Hematopoietic multipotent progenitor cell treated with erythropoietin and hydrocortisone succinate and interleukin-3 and kit ligand, for 15 days (in vitro differentiated cells): Measurements from ENCODE around the gene TMEM72.
"Not testable (repeated sequence)": the region's sequence is repeated elsewhere in the genome, so short reads cannot be mapped to it uniquely, and the experiment has no call there.

Source experiments
- DNase-seq: peaks from one replicate; pipeline ENCODE4 v3.0.0-alpha.2; 2015; ENCODE audit warnings: low spot score

The TMEM72 gene

GRCh38 chr10:44911081-44911540 is at the start of gene TMEM72:
TSS of gene TMEM72 (plus strand) at chr10:44911337. CDS start at chr10:44911513, 176 bp downstream.
- no peak for DNase-seq

- DNase-seq, result no peak
Observed at GRCh38 chr10:44862006-44862751, 49.0 kb upstream of the TMEM72 start.

GRCh38 chr10:44862924-44863323 is 48.2 kb upstream of the TMEM72 start:
- no peak for DNase-seq

GRCh38 chr10:44863344-44864047 is 47.6 kb upstream of the TMEM72 start:
- no peak for DNase-seq

- DNase-seq, result no peak
Observed at GRCh38 chr10:44864051-44864450, 47.1 kb upstream of the TMEM72 start.

- peak; percentile 60 for DNase-seq
Observed at GRCh38 chr10:44864637-44865288, 46.4 kb upstream of the TMEM72 start.

- DNase-seq, result no peak
Observed at GRCh38 chr10:44865289-44865671, 45.9 kb upstream of the TMEM72 start.

- not testable (repeated sequence) for DNase-seq
Observed at GRCh38 chr10:44866367-44866766, 44.8 kb upstream of the TMEM72 start.

GRCh38 chr10:44870031-44870430 is 41.1 kb upstream of the TMEM72 start:
- no peak for DNase-seq

- DNase-seq, result no peak
Observed at GRCh38 chr10:44873160-44873559, 38.0 kb upstream of the TMEM72 start.

GRCh38 chr10:44874166-44874565 is 37.0 kb upstream of the TMEM72 start:
- no peak for DNase-seq

GRCh38 chr10:44878706-44879530 is 32.2 kb upstream of the TMEM72 start:
- peak; percentile 10 for DNase-seq

GRCh38 chr10:44879531-44879899 is 31.6 kb upstream of the TMEM72 start:
- DNase-seq, result no peak

GRCh38 chr10:44880090-44880715 is 30.9 kb upstream of the TMEM72 start:
- DNase-seq, result no peak

- no peak for DNase-seq
Observed at GRCh38 chr10:44881649-44882048, 29.5 kb upstream of the TMEM72 start.

GRCh38 chr10:44882166-44882720 is 28.9 kb upstream of the TMEM72 start:
- DNase-seq, result no peak

- no peak for DNase-seq
Observed at GRCh38 chr10:44883593-44884331, 27.4 kb upstream of the TMEM72 start.

- DNase-seq, result no peak
Observed at GRCh38 chr10:44885710-44886109, 25.4 kb upstream of the TMEM72 start.

- DNase-seq, result no peak
Observed at GRCh38 chr10:44886966-44887365, 24.2 kb upstream of the TMEM72 start.

- DNase-seq, result no peak
Observed at GRCh38 chr10:44888886-44889285, 22.3 kb upstream of the TMEM72 start.

GRCh38 chr10:44889834-44890233 is 21.3 kb upstream of the TMEM72 start:
- no peak for DNase-seq
